ENCODE measurements around the gene AP2B1. TPM values are rescaled to one million over a fixed set of nuclear protein-coding genes. Genes with fewer than 3 reads are reported as not detected.
"Not testable (repeated sequence)": the region's sequence is repeated elsewhere in the genome, so short reads cannot be mapped to it uniquely, and the experiment has no call there.

AP2B1 gene
- total RNA-seq, 1 experiment from 2014 or later: 198 TPM

DNA sequence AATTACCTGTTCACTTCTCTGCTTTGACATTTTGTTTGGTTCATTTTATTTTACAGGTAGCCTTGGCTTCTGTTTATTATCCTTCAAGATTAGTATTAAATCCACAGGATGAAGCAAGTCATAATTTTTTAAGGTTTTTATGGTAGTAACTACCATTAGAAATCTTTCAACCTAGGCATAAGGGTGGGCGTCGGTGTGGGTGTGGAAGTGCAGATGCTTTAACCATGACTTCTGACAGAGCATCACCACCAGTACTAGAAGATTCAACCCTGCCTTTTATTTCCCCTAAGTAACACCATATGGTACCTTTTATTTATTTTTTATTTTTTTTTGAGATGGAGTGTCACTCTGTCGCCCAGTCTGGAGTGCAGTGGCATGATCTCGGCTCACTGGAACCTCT is 22.7 kb downstream of the AP2B1 start:
- Histone ChIP-seq H3K79me2 (ENCODE audit: insufficient read depth, low read length) (peaks cover 19% of the 10 kb centered on the region), H3K9ac (ENCODE audit: low read length) (no peak overlapping the region), H3K27ac (ENCODE audit: low read depth, low read length) (no peak overlapping the region), H3K4me3 (replicated peaks in 1 of 2; ENCODE audit: low read depth in 1 of 2, low read length in 2 of 2) (no peak overlapping the region), H3K4me2 (ENCODE audit: low read length) (no peak overlapping the region), H3K9me3 (ENCODE audit: control insufficient read depth in 1 of 2, insufficient read depth in 1 of 2, low read depth in 1 of 2, low read length in 2 of 2) (no peaks in the 10 kb centered on the region), H3K4me1 (ENCODE audit: control insufficient read depth in 1 of 2, insufficient read depth in 2 of 2, low read length in 2 of 2) (no peaks in the 10 kb centered on the region), H3K9me2 (ENCODE audit: insufficient read depth) (no peaks in the 10 kb centered on the region), H3K36me3 (ENCODE audit: control insufficient read depth in 1 of 2, insufficient read depth in 2 of 2, low read length in 2 of 2) (peaks cover 20 to 41% of the 10 kb centered on the region in 2 experiments; a peak in 3 of 4 replicates), H4K20me1 (ENCODE audit: insufficient read depth) (0 out of 2 replicates have a peak, but pooled peaks cover 4% of the 10 kb centered on the region), H2AFZ (ENCODE audit: low read depth, low read length, poor library complexity, severe bottlenecking) (no peak overlapping the region), H3K27me3 (ENCODE audit: insufficient read depth, low read length) (no peaks in the 10 kb centered on the region)
- POLR2A ChIA-PET: no interaction called here
- no peak for DNase-seq (ENCODE audit: low read depth, low spot score)
- TF ChIP-seq EZH2phosphoT487 (IDR thresholded peaks at IDR 0.05; ENCODE audit: borderline replicate concordance) (no peak), EGR1 (IDR thresholded peaks at IDR 0.05; ENCODE audit: low read depth) (no peak), RAD21 (IDR thresholded peaks at IDR 0.05; ENCODE audit: low read depth) (no peak), TCF7L2 (IDR thresholded peaks at IDR 0.05; ENCODE audit: borderline replicate concordance, extremely low read depth, insufficient read depth, insufficient read length) (no peak), ZNF274 (IDR thresholded peaks at IDR 0.05; ENCODE audit: low read depth, low read length) (no peak), CBX3 (IDR thresholded peaks at IDR 0.05; ENCODE audit: low read depth) (no peak), CEBPB (IDR thresholded peaks at IDR 0.05; ENCODE audit: low read depth) (no peak)
- TF ChIP-seq, protein P1, sequence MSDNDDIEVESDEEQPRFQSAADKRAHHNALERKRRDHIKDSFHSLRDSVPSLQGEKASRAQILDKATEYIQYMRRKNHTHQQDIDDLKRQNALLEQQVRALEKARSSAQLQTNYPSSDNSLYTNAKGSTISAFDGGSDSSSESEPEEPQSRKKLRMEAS (IDR thresholded peaks at IDR 0.05): no peak
- RAD21 ChIA-PET (ENCODE audit: low non-redundant PET in 1 of 2, low total read pairs in 2 of 2, uncharacterized antibody in 2 of 2, unreplicated experiment in 2 of 2): no interaction called here
- no peak for ATAC-seq
- CTCF ChIA-PET: no interaction called here
- intact Hi-C loops (cut with micrococcal nuclease): loop anchor here (10.0 kb wide), 1 partner anchor 195 kb away; the partner anchor contains the start of gene TAF15
- BruUV-seq (replicated peaks): no TSS peak

DNA sequence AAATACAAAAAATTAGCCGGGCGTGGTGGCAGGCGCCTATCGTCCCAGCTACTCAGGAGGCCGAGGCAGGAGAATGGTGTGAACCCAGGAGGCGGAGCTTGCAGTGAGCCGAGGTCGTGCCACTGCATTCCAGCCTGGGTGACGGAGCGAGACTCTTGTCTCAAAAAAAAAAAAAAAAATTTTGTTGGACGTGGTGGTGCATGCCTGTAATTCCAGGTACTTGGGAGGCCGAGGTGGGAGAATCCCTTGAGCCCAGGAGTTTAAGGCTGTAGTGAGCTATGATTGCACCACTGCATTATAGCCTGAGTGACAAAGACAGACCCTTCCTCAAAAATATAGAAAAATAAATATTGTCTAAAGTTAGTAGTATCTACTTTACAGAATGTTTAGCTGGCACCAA is 23.6 kb downstream of the AP2B1 start:
- H3K27me3 ChIP-seq (ENCODE audit: insufficient read depth, low read length); H2AFZ ChIP-seq (ENCODE audit: low read depth, low read length, poor library complexity, severe bottlenecking); DNase-seq (ENCODE audit: low read depth, low spot score); POLR2A ChIA-PET; CTCF ChIA-PET; H3K27ac ChIP-seq (ENCODE audit: low read depth, low read length); H3K9me3 ChIP-seq (ENCODE audit: control insufficient read depth in 1 of 2, insufficient read depth in 1 of 2, low read depth in 1 of 2, low read length in 2 of 2); H3K4me3 ChIP-seq (replicated peaks in 1 of 2; ENCODE audit: low read depth in 1 of 2, low read length in 2 of 2); ATAC-seq; H3K9me2 ChIP-seq (ENCODE audit: insufficient read depth); BruUV-seq (replicated peaks); H4K20me1 ChIP-seq (ENCODE audit: insufficient read depth); RAD21 ChIA-PET (ENCODE audit: low non-redundant PET in 1 of 2, low total read pairs in 2 of 2, uncharacterized antibody in 2 of 2, unreplicated experiment in 2 of 2); H3K9ac ChIP-seq (ENCODE audit: low read length); H3K4me1 ChIP-seq (ENCODE audit: control insufficient read depth in 1 of 2, insufficient read depth in 2 of 2, low read length in 2 of 2); H3K4me2 ChIP-seq (ENCODE audit: low read length): not testable (repeated sequence)
- intact Hi-C loops (cut with micrococcal nuclease): loop anchor here (10.0 kb wide), 1 partner anchor 194 kb away; the partner anchor contains the start of gene TAF15
- Histone ChIP-seq H3K36me3 (ENCODE audit: control insufficient read depth in 1 of 2, insufficient read depth in 2 of 2, low read length in 2 of 2) (peaks cover 25 to 36% of the 10 kb centered on the region in 2 experiments; a peak in 3 of 4 replicates), H3K79me2 (ENCODE audit: insufficient read depth, low read length) (peaks cover 27% of the 10 kb centered on the region)
